ENCODE results near the gene PIPOX.

Gene PIPOX

GRCh38 chr17:29018788-29019474 lies 24.0 kb upstream of the PIPOX start:
- in situ Hi-C loops (cut with HindIII; ENCODE audit: low sequenced_read_pairs): no loop called here

- in situ Hi-C loops (cut with HindIII; ENCODE audit: low sequenced_read_pairs): loop anchor here (5.0 kb wide), 1 partner anchor 53 kb away; no protein-coding TSS in a partner anchor
Observed at GRCh38 chr17:29019475-29020181, 23.3 kb upstream of the PIPOX start.

GRCh38 chr17:29020576-29020975 lies 22.4 kb upstream of the PIPOX start:
- in situ Hi-C loops (cut with HindIII; ENCODE audit: low sequenced_read_pairs): loop anchor here (5.0 kb wide), 1 partner anchor 52 kb away; no protein-coding TSS in a partner anchor

GRCh38 chr17:29021226-29021625 lies 21.7 kb upstream of the PIPOX start:
- in situ Hi-C loops (cut with HindIII; ENCODE audit: low sequenced_read_pairs): loop anchor here (5.0 kb wide), 1 partner anchor 51 kb away; no protein-coding TSS in a partner anchor

- in situ Hi-C loops (cut with HindIII; ENCODE audit: low sequenced_read_pairs): loop anchor here (5.0 kb wide), 1 partner anchor 50 kb away; no protein-coding TSS in a partner anchor
Observed at GRCh38 chr17:29022074-29022473, 20.9 kb upstream of the PIPOX start.

- in situ Hi-C loops (cut with HindIII; ENCODE audit: low sequenced_read_pairs): loop anchor here (5.0 kb wide), 1 partner anchor 48 kb away; no protein-coding TSS in a partner anchor
Observed at GRCh38 chr17:29024316-29024952, 18.5 kb upstream of the PIPOX start.

- in situ Hi-C loops (cut with HindIII; ENCODE audit: low sequenced_read_pairs): no loop called here
Observed at GRCh38 chr17:29031488-29031887, 11.5 kb upstream of the PIPOX start.

- in situ Hi-C loops (cut with HindIII; ENCODE audit: low sequenced_read_pairs): no loop called here
Observed at GRCh38 chr17:29032013-29032856, 10.7 kb upstream of the PIPOX start.

- in situ Hi-C loops (cut with HindIII; ENCODE audit: low sequenced_read_pairs): no loop called here
Observed at GRCh38 chr17:29032857-29033197, 10.1 kb upstream of the PIPOX start.

- in situ Hi-C loops (cut with HindIII; ENCODE audit: low sequenced_read_pairs): no loop called here
Observed at GRCh38 chr17:29034510-29034909, 8.4 kb upstream of the PIPOX start.

- in situ Hi-C loops (cut with HindIII; ENCODE audit: low sequenced_read_pairs): no loop called here
Observed at GRCh38 chr17:29036584-29036983, 6.4 kb upstream of the PIPOX start.

GRCh38 chr17:29037739-29038084 lies 5.2 kb upstream of the PIPOX start:
- in situ Hi-C loops (cut with HindIII; ENCODE audit: low sequenced_read_pairs): no loop called here

- in situ Hi-C loops (cut with HindIII; ENCODE audit: low sequenced_read_pairs): no loop called here
Observed at GRCh38 chr17:29038085-29038795, 4.7 kb upstream of the PIPOX start.

GRCh38 chr17:29039764-29040598 lies 3.0 kb upstream of the PIPOX start:
- in situ Hi-C loops (cut with HindIII; ENCODE audit: low sequenced_read_pairs): loop anchor here (5.0 kb wide), 2 partner anchors 33 to 42 kb away; partner anchors contain the start of gene SEZ6

GRCh38 chr17:29041091-29041490 lies 1.9 kb upstream of the PIPOX start:
- in situ Hi-C loops (cut with HindIII; ENCODE audit: low sequenced_read_pairs): loop anchor here (5.0 kb wide), 2 partner anchors 34 to 41 kb away; partner anchors contain the start of gene SEZ6

GRCh38 chr17:29041571-29041970 lies 1.4 kb upstream of the PIPOX start:
- in situ Hi-C loops (cut with HindIII; ENCODE audit: low sequenced_read_pairs): loop anchor here (5.0 kb wide), 2 partner anchors 34 to 41 kb away; partner anchors contain the start of gene SEZ6

GRCh38 chr17:29042026-29042678 lies 789 bp upstream of the PIPOX start:
- in situ Hi-C loops (cut with HindIII; ENCODE audit: low sequenced_read_pairs): loop anchor here (5.0 kb wide), 2 partner anchors 35 to 40 kb away; partner anchors contain the start of gene SEZ6

GRCh38 chr17:29043539-29044145 lies 701 bp downstream of the PIPOX start:
- in situ Hi-C loops (cut with HindIII; ENCODE audit: low sequenced_read_pairs): loop anchor here (5.0 kb wide), 2 partner anchors 36 to 39 kb away; partner anchors contain the start of gene SEZ6
